Measurements from ENCODE around the gene GUCY1A2. TPM values are rescaled to one million over a fixed set of nuclear protein-coding genes. Genes with fewer than 3 reads are reported as not detected.

GUCY1A2 gene
- polyA plus RNA-seq, 3 donors = not detected

DNA sequence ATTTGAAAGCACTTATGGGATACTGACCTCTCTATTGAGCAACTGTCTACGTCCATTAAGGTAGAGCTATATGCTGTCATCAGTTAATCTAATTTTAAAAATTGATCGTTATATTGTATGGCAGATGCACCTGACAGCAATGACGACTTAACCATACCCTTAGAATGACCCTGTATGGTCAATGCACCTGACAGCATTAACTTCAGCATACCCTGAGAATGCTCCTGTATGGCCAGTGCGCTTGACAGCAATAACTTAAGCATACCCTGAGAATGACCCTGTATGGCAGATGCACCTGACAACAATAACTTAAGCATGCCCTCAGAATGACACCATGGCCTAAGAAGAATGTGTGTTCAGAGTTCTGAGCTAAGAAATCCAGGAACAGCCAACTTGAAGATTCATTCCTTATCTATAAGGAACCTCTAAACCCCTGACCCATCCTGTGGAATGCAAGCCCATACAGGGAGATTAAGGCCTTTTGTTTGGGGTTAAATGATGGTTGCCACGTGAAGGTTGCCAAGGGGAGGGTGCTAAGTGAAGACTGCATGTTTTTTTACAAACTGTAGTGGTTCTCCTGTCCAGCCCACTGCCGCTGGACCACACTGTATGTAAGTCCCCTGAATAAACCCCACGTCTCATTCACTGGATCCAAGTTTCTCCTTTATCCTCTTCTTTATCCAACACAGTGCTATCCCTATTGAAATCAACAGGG lies 138.3 kb downstream of the GUCY1A2 start:
- no peaks in the 10 kb centered on the region for H4K20me1 ChIP-seq (ENCODE audit: insufficient read depth, low read length)
- H3K36me3 ChIP-seq (replicated peaks in 1 of 2; ENCODE audit: control insufficient read depth in 1 of 2, insufficient read depth in 2 of 2, low read length in 2 of 2) = no peaks in the 10 kb centered on the region
- H3K79me2 ChIP-seq (ENCODE audit: insufficient read depth, low read length) = no peaks in the 10 kb centered on the region
- no peak overlapping the region for H2AFZ ChIP-seq (ENCODE audit: insufficient read depth, low read depth, low read length, poor library complexity, severe bottlenecking)
- H3K36me3 Mint-ChIP-seq = no peaks in the 10 kb centered on the region
- H3K4me2 ChIP-seq (replicated peaks; ENCODE audit: extremely low read depth, low read length, poor library complexity, severe bottlenecking) = no peak overlapping the region
- peaks cover 0 to 5% (median 3%) of the 10 kb centered on the region in 7 donors for H3K9me3 Mint-ChIP-seq
- H3K27ac ChIP-seq (ENCODE audit: low read depth in 1 of 2, low read length in 2 of 2) = no peak overlapping the region
- DNase-seq = no peak
- H3K4me3 ChIP-seq (replicated peaks in 1 of 3; ENCODE audit: low read depth in 2 of 3, low read length in 3 of 3) = no peak overlapping the region
- intact Hi-C loops (cut with micrococcal nuclease) = no loop called here
- TF ChIP-seq, protein P1, sequence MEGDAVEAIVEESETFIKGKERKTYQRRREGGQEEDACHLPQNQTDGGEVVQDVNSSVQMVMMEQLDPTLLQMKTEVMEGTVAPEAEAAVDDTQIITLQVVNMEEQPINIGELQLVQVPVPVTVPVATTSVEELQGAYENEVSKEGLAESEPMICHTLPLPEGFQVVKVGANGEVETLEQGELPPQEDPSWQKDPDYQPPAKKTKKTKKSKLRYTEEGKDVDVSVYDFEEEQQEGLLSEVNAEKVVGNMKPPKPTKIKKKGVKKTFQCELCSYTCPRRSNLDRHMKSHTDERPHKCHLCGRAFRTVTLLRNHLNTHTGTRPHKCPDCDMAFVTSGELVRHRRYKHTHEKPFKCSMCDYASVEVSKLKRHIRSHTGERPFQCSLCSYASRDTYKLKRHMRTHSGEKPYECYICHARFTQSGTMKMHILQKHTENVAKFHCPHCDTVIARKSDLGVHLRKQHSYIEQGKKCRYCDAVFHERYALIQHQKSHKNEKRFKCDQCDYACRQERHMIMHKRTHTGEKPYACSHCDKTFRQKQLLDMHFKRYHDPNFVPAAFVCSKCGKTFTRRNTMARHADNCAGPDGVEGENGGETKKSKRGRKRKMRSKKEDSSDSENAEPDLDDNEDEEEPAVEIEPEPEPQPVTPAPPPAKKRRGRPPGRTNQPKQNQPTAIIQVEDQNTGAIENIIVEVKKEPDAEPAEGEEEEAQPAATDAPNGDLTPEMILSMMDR (IDR thresholded peaks at IDR 0.05) = no peak
- no peaks in the 10 kb centered on the region for H3K27me3 ChIP-seq (ENCODE audit: control insufficient read depth in 2 of 2, insufficient read depth in 2 of 2, low read length in 2 of 2)
- no peak overlapping the region for H3K27ac Mint-ChIP-seq
- WGBS (ENCODE audit: insufficient coverage) = 73% methylated on average over 5 of the region's 7 CpGs
- H3K9ac ChIP-seq (ENCODE audit: insufficient read depth, low read length, poor library complexity, severe bottlenecking) = no peak overlapping the region
- no peaks in the 10 kb centered on the region for H3K4me1 ChIP-seq (ENCODE audit: control insufficient read depth in 1 of 2, insufficient read depth in 2 of 2, low read length in 2 of 2)
- no peak overlapping the region for H3K4me3 Mint-ChIP-seq
- no peaks in the 10 kb centered on the region for H3K4me1 Mint-ChIP-seq
- H3K9me3 ChIP-seq (replicated peaks in 1 of 2; ENCODE audit: control insufficient read depth in 1 of 2, insufficient read depth in 1 of 2, low read length in 2 of 2) = peaks cover 0 to 6% of the 10 kb centered on the region in 2 donors
- peaks cover 0 to 3% (median 0%) of the 10 kb centered on the region in 3 donors for H3K27me3 Mint-ChIP-seq (ENCODE audit: low read depth in 3 of 3)

- WGBS (ENCODE audit: insufficient coverage) = no CpG with 5 or more reads among the region's 3 CpGs
- no peaks in the 10 kb centered on the region for H3K36me3 ChIP-seq (replicated peaks in 1 of 2; ENCODE audit: control insufficient read depth in 1 of 2, insufficient read depth in 2 of 2, low read length in 2 of 2)
- TF ChIP-seq, protein P1 (IDR thresholded peaks at IDR 0.05) = no peak
- peaks cover 0 to 6% of the 10 kb centered on the region in 2 donors for H3K9me3 ChIP-seq (replicated peaks in 1 of 2; ENCODE audit: control insufficient read depth in 1 of 2, insufficient read depth in 1 of 2, low read length in 2 of 2)
- H3K4me1 ChIP-seq (ENCODE audit: control insufficient read depth in 1 of 2, insufficient read depth in 2 of 2, low read length in 2 of 2) = no peaks in the 10 kb centered on the region
- no peaks in the 10 kb centered on the region for H3K4me1 Mint-ChIP-seq
- no peak overlapping the region for H2AFZ ChIP-seq (ENCODE audit: insufficient read depth, low read depth, low read length, poor library complexity, severe bottlenecking)
- H3K27me3 ChIP-seq (ENCODE audit: control insufficient read depth in 2 of 2, insufficient read depth in 2 of 2, low read length in 2 of 2) = no peaks in the 10 kb centered on the region
- intact Hi-C loops (cut with micrococcal nuclease) = no loop called here
- H3K9me3 Mint-ChIP-seq = peaks cover 0 to 5% (median 3%) of the 10 kb centered on the region in 7 donors
- H3K4me2 ChIP-seq (replicated peaks; ENCODE audit: extremely low read depth, low read length, poor library complexity, severe bottlenecking) = no peak overlapping the region
- H4K20me1 ChIP-seq (ENCODE audit: insufficient read depth, low read length) = no peaks in the 10 kb centered on the region
- H3K9ac ChIP-seq (ENCODE audit: insufficient read depth, low read length, poor library complexity, severe bottlenecking) = no peak overlapping the region
- H3K27ac ChIP-seq (ENCODE audit: low read depth in 1 of 2, low read length in 2 of 2) = no peak overlapping the region
- no peak for DNase-seq
- no peaks in the 10 kb centered on the region for H3K79me2 ChIP-seq (ENCODE audit: insufficient read depth, low read length)
- no peak overlapping the region for H3K4me3 Mint-ChIP-seq
- no peaks in the 10 kb centered on the region for H3K36me3 Mint-ChIP-seq
- no peaks in the 10 kb centered on the region for H3K27me3 Mint-ChIP-seq (ENCODE audit: low read depth in 3 of 3)
- H3K27ac Mint-ChIP-seq = no peak overlapping the region
- no peak overlapping the region for H3K4me3 ChIP-seq (replicated peaks in 1 of 3; ENCODE audit: low read depth in 2 of 3, low read length in 3 of 3)
Observed at GRCh38 chr11:106879029-106879428, 139.2 kb downstream of the GUCY1A2 start.

Data from CD14-positive monocyte (primary cell).